ENCODE data around the gene NPEPL1.

GRCh38 chr20:58698741-58699622, 6.4 kb downstream of the NPEPL1 start:
- TF ChIP-seq POLR2A (IDR thresholded peaks at IDR 0.05; ENCODE audit: low read depth, low read length) (no peak), POLR2AphosphoS5 (IDR thresholded peaks at IDR 0.05; ENCODE audit: low read depth, low read length) (no peak), POU2F2 (IDR thresholded peaks at IDR 0.05; ENCODE audit: low read depth, low read length) (no peak)

Data from GM12891 (cell line).